MV-4-11 (cell line): ENCODE results near the gene PXYLP1.
A peak's percentile ranks its signal among the peaks of the same experiment; 100 is the strongest.
"Not testable (repeated sequence)": the region's sequence is repeated elsewhere in the genome, so short reads cannot be mapped to it uniquely, and the experiment has no call there.

Source experiments
- DNase-seq: peaks from one replicate; lab custom pipeline; 2025; lab: John Stamatoyannopoulos, UW

Gene PXYLP1

DNA sequence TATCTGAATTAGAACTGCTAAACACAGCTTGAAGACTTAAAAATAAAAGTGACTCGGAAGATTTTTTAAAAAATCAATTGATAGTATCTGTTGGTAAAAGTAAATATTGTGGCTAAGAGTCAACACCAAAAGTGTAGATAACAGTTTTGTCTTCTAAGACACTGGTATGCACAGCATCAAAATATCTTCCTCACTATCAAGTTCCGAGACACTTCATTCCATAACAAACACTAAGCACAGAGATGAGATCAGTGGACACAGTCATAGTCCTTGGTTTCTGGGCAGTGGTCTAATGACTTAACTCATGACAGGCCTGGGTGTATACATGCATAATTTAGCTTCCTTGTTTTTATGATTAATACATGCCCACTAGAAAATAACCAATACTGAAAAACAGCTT lies 63.2 kb downstream of the PXYLP1 start:
- no peak for DNase-seq

DNA sequence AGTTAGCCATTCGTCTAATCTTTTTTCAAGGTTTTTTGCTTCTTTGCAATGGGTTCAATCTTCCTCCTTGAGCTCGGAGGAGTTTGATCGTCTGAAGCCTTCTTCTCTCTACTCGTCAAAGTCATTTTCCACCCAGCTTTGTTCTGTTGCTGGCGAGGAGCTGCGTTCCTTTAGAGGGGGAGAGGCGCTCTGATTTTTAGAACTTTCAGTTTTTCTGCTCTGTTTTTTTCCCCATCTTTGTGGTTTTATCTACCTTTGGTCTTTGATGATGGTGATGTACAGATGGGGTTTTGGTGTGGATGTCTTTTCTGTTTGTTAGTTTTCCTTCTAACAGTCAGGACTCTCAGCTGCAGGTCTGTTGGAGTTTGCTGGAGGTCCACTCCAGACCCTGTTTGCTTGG lies 68.8 kb downstream of the PXYLP1 start:
- DNase-seq: not testable (repeated sequence)

DNA sequence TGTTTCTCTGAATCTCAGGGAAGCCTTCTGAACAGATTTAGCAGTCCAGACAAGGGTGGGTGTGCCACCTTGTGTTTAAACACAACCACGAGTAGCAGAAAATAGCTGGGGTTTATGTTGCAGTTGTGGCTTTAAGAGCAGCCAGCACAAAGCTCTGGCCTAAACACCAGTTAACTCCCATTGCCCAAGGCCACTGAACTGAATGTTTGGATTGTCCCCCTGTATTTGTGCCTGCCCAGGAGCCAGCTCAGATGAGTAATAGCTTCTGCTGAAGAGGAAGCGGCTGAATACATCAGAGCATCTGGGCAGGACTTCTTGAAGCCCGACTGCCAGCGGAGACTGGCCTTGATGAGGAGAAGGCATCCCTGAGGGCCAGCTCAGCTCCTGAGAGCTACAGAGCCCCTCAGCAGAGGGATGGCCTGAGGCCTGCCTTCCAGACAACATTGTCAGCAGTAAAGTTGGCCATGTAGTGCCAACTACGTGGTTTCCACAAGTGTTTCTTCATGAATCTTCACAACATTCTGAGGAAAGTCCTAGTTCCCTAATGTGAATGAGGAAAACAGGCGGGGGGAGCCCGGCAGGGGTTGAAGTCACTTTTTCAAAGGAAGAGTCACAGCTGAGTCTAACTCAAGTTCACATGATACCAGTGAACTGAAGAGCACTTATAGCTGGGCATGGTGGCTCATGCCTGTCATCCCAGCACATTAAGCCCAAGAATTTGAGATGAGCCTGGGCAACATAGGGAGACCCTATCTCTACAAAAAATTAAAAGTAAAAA lies 70.9 kb downstream of the PXYLP1 start:
- peak; percentile 56 for DNase-seq

DNA sequence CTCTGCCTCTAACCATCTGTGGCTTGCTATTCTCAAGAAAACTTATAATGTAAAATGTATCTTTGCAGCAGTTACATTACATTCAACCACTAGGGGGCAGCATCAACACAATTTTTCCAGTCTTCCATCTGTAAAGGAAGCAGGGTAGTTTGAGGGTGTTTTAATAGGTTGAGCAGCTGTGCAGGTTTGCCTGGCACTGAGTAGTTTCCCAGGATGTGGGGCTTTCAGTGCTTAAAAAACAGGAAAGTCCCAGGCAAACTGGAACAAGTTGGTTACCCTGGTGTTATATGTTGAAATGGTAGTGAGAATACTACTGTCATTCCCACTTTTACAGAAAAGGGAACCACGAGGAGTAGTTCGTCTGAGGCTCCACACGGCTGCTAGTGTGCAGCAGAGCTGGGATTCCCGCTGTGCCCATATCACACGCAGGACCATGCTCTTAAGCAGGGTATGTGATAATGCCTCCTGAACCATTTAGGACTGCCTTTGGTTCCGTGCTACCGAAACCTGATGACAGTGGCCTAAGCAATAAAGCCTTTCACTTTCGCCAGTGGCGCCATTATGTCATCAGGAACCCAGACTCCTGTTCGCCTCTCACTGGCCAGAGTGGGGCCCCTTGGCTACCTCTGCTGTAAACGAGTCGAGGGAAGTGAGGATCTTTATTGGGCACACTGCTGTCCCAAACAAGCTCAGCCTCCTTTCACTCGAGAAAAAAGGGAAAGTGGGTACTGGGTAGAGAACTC lies 72.0 kb downstream of the PXYLP1 start:
- peak; percentile 72 for DNase-seq

DNA sequence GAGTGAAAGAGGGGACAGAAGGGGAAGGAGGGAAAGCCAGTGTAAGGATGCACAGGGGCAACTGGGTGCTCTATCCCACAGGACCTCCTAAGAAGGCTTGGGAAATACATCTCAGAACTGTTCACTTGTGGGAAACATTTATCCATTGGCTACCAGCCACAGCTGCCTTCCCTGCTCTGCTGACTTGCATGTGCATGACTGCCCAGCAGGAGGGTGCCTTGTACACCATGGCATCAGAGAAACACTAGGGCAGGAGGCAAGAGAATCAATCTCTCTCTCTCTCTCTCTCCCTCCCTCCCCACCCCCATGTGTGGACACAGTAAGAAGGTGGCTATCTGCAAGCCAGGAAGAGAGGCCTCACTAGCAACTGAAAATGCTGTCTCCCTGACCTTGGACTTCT lies 73.8 kb downstream of the PXYLP1 start:
- no peak for DNase-seq

DNA sequence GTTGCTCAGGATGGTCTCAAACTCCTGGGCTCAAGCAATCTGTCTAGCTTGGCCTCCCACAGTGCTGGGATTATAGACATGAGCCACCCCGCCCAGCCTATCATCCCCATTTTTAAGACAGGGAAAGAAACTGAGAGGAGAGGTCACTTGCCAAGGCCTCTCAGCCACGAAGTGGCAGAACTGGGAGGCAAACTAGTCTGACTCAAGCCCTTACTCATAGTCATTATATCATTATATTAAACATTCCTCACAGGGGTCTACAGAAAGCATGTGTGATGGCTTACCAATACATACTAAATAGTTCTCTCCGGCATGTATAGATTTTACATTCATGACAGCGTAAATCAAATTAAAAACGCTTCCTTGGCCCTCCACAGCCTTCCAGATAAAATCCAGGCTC lies 74.7 kb downstream of the PXYLP1 start:
- no peak for DNase-seq

DNA sequence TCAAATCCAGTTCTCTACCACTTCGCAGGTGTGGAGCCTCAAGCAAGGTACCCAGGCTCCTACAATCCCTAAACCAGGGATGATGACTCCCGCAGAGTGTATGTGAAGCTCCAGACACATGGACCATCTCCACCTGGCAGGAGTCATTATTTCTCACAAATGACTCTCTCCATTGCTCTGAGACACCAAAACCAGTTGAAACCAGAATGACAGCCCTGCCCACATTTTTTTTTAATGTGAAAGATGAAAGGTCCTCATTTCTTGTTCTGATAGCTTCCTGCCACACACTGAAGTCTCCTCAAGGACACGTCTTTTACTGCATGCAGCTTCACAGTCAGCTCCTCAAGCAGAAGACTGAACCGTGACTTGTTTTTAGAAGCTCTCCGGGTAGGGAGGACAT lies 75.3 kb downstream of the PXYLP1 start:
- DNase-seq: peak; percentile 1

DNA sequence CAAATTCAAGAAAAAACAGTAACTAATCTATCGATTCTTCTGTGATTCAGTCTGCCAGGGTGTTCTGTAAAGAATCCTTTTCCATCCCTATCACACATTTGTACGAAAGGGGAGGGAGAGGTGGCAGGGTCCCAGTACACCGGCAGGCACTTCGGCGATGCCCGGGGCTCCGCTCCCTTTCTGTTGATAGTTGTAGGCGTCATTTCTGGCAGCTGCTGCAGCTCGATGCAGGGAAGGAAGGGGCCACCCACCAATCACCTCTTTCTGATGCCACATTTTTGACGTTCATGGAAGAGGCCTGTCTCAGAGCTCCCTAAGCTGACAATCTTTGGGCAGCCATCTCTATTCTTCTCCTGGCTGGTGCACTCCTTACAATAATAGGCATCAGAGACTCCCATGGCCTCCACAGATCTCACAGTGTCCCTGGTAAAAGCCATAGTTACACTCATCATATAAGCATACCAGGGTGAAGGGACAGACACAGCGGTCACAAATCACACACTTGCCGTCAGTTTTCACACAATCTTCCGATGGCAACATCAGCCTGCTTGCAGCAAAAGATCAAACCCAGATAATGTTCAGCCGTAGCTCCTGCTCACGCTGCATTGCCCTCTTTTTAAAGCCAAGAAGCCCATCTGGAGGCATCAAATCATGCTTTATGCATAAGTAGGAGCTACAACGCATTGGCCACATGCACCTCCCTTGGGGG lies 75.9 kb downstream of the PXYLP1 start:
- no peak for DNase-seq

DNA sequence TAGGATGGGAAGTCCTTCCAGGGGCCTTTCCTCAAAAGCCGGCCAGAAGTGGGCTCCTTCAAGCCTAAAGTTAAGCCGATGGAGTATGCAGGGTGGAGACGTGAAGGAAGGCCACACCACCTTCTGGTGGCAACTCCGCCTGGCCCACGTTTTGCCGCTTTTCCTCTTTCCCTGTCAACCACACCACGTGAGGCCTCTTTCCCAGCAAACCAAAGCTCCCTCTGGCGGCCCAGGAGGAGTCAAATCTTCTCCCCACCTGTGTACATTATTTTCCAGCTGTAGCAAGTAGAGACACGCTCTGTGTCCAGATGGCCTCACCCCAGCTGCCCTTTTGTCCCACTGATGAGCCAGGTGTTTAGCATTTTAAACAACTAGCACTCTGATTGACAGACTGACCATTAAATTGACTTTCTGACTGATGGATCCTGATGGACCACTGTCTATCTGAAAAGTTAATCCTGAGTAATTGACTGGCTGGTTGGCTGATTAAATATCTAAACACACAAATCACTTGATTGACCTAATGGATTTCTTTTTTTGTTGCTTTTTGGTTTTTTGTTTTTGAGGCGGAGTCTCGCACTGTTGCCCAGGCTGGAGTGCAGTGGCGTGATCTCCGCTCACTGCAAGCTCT lies 77.1 kb downstream of the PXYLP1 start:
- DNase-seq: no peak

DNA sequence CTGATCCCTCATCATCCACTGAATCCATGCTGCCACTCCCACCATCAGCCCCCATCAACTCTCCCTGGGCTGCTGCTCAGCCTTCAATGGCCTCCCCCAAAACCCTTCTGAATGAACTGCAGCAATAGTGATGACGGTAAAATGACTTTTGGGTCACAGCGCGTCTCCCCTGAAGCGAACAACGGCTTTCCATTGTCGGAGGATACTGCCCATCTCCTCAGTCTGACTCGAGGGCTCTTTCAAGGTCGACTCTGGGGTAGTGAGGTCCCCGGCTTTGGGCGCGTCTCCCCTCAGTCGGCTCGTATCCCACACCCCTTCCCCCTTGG lies 79.5 kb downstream of the PXYLP1 start:
- no peak for DNase-seq

DNA sequence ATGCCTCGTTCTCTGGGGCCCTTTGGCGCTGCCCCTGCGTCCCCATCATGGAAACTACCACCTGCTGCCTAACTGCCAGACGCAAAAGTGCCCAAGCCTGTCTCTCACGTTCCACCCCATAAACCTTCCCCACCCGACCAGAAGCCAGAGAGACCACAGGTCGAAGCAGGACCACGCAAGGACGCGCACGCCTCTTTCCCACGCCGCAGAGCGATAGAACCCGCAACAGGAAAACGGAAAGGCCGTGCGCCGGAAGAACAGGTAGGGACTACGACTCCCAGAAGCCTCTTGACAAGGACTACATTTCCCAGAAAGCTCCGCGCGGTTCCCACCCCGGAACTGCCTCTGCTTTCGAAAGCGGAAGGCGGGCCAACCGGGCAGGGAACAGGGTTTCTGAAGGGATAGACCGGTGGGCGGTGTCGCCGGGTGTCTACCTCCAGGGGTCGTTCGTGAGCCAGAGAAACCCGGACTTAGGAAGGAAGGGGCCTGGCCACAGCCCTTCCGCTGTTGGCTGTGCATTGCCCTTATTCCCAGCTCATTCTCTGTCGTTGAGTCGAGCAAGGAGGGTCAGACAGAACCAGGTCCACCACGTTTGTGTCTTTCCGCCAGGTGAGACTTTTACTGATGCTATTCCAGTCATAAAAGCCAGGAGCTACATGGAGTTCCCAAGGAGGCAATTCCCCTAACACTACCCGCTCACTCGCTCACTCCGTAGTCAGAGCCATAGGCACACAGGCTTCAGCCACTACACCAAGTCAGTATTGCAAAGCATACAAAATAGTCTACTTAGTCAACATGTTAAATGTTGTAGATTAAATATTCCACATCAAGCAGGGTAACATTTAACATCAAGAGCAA lies 80.1 kb downstream of the PXYLP1 start:
- peak; percentile 99 for DNase-seq

DNA sequence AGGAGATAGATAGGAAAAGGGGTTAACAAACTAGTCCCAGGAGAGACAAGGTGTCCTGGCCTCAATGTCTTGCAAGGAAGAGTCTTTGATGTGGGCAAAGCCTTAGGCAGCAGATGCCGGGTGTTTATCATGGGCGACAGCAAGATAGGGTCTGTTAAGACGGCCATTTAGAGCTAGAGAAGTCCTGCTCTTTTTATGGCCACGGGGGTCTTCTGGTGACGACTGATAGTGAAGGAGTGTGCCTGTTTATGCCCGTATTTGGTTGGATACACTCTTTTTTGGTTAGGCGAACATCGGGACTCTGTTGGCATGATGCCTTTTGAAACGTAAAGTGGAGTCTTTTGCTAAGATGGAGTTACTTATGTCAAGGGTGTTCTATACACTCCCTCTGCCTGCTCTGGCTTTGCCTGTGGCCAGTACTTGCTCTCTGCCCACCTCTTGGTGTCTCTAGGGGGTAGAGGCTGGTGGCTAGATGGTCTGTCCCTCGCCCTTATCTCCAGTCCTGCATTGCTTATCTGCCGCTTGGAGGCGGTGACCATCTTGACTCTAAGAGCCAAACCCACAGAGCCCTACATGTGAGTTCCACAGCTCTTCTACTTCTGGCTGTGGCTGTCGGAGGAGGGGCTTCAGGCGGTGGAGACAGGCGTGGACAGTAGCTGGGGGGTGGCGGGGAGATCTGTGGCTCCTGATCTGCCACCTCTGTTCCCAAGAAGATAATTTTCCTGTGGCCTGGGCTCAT lies 80.9 kb downstream of the PXYLP1 start:
- no peak for DNase-seq

DNA sequence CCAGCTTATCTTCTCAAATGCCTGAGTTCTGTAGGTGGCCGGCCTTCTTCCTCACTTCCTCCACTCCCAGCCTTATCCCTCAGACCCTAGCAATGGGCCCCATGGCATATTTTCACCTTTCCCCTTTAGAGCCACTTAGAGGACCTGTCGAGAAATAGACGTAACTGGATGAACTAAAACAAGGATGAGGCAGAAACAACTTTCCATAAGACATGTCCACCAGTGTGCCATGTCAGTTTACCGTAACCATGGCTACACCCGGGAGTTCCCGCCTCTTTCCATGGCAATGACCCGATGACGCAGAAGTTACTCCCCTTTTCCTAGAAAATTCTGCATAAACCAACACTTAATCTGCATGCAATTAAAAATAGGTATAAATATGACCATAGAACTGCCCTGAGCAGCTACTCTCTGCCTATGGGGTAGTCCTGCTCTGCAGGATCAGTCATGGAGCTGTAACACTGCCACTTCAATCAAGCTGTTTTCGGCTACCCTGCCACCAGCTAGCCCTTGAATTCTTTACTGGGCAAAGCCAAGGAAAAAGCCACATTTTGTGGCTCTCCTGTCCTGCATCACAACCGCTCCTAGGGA lies 81.6 kb downstream of the PXYLP1 start:
- no peak for DNase-seq

DNA sequence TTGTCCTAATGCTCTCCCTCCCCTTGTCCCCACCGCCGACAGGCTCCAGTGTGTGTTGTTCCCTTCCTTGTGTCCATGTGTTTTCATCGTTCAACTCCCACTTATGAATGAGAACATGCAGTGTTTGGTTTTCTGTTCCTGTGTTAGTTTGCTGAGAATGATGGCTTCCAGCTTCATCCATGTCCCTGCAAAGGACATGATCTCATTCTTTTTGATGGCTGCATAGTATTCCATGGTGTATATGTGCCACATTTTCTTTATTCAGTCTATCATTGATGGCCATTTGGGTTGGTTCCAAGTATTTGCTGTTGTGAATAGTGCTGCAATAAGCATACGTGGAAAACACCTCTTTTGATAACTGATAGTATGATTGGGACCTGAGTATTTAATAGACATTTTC lies 82.8 kb downstream of the PXYLP1 start:
- not testable (repeated sequence) for DNase-seq

DNA sequence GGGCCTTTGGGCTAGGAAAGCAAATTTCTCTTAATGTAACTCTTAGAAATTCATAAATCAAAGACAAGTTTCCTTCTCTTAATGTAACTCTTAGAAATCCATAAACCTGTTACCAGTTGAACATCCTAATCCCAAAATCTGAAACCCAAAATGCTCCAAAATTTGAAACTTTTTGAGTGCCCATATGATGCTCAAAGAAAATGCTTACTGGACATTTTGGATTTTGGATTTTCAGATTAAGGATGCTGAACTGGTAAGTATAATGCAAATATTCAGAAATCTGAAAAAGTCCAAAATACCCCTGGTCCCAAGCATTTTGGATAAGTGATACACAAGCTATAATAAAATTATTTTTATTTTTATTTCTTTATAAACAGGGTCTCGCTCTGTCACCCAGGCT lies 85.2 kb downstream of the PXYLP1 start:
- DNase-seq: no peak

DNA sequence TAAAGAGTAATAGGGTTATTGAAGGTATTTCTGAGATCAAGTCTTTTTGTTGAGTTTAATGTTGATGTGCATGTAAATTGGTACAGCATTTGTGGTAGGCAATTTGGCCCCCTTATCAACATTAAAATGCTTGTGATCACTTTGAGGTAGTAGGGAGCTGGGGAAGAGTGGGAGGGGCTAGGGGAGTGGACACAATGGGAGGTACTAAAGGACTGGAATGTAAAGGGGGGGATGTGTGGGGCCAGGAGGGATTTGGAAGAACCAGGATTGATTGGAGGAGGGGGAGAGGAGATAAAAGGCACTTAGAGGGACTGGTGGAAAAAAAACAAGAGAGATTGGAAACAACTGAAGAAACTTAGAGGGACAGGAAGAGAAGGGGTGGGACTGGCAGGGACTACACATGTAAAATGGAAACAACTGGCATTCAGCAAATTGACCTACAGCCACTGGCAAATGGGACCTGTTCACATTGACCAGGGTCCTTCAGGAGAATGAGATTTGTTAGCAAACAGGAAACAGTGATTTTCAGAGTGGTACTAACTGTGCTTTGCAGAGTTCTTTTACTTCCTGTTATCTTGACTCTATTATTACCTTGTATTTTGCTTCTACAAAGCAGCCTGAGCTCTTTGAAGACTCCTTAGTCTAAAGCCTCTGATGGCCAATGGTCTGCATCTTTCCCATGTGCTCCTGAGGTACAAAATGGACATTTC lies 88.9 kb downstream of the PXYLP1 start:
- no peak for DNase-seq

DNA sequence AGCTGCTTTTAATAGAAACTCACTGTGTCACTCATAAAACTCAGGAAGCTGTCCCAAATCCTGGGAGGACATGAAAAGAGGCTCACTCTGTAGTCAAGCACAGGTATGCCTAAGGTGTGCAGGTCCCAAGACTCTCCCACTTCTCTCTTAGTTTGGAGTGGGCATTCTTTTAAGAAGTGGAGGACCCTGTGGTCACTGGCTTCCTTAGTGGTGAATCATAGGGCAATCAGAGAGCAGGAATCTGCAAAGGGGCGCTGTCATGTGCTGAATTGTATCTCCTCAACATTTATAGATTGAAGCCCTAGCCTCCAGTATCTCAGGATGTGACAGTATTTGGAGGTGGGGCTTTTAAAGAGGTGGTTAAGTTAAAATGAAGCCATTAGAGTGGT lies 89.5 kb downstream of the PXYLP1 start:
- DNase-seq: no peak

DNA sequence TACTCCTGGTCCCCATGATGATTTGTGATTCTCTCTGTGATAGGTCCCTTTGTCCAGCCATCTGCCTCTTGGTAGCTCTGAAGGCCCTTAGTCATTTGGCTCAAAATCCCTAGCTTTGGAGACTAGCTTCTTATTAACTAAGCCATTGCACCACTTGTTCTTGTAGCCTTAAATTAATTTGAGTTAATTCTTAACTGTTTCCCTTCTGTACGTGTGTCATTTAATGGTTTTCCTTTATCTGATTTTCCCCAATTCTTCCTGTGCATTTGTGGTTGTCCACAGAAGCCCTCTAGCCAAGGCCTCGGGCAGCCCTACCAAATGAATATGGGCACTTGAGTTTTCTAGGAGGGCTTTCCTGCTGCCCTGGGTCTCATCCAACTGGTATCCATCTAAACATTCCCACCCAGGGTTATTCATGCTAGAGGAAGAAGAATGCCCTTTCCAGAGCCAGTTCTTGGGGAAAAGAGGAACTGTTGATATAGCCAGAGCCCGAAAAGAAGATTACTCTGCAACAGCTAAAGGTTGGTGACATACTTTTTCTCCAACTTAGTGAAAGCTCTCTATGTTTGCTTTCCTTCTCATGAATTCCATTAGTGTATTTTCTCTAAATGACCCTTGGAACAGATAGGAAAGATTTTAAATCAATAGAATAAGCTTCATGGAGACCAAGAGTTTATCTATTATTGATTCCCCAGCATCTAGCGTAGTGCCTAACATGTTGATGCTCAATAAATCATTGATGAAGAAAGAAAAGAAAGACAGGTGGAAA lies 92.5 kb downstream of the PXYLP1 start:
- DNase-seq: no peak

DNA sequence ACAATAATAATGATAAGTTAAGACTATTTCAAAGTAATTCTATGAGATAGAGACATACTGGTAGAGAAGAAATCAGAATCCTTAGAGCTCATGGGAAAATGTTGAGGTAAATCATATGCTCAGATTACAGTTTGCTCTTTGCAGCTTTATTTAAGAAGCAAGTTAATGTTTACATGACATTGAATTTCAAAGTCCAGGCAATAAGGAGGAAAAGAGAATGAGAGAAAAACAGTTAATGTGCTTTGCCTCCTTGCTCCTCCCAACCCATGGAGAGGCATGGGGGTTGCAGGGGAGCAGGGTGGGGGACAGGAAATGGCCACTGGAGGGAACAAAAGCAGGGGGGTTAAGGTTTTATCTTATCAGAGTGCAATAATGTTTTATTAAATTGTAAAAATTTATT lies 94.5 kb downstream of the PXYLP1 start:
- no peak for DNase-seq
